B cell (primary cell): ENCODE data around the gene BST2.

ENCODE experiments used
- EZH2 ChIP-seq: IDR thresholded peaks from 2 replicates; pipeline ENCODE4 v1.6.1; 2012; ENCODE audit warnings: borderline replicate concordance, low read depth, mild to moderate bottlenecking, moderate library complexity, low read length; ENCODE audit not compliant: insufficient read depth, poor library complexity, severe bottlenecking
- TF ChIP-seq, protein P1 (sequence below): fragments of 200-600 bp; IDR thresholded peaks from one replicate; pipeline ENCODE4 v1.8.0; 2022; ENCODE audit warnings: antibody characterized with exemption, mild to moderate bottlenecking

DNA sequence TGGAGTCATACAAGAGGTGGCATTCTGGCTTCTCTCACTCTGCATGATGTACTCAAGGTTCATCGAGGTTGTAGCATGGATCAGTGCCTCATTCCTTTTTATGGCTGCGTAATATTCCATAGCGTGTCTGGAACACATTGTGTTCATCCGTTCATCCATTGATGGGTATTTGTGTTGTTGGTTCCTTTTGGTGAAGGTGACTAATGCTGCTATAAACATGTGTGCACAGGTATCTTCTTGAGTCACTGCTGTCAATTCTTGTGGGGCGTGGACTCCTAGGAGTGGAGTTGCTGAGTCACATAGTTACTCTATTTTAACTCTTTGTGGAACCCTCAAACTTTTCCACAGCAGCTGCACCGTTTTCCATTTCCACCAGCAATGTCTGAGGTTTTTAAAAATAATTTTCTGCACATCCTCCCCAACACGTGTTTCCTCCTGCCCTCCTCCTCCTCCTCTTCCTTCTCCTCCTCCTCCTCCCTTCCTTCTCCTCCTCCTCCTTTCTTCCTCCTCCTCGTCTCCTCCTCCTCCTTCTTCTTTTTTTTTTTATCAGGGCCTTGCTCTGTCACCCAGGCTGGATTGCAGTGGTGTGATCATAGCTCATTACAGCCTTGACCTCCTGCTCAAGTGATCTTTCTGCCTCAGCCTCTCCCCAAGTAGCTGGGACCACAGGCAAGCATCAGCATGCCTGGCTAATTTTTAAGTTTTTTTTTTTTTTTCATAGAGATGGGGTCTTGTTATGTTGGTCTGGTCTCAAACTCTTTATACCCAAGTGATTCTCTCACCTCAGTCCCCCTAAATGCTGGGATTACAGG lies 45.0 kb upstream of the BST2 start:
- TF ChIP-seq, protein P1, sequence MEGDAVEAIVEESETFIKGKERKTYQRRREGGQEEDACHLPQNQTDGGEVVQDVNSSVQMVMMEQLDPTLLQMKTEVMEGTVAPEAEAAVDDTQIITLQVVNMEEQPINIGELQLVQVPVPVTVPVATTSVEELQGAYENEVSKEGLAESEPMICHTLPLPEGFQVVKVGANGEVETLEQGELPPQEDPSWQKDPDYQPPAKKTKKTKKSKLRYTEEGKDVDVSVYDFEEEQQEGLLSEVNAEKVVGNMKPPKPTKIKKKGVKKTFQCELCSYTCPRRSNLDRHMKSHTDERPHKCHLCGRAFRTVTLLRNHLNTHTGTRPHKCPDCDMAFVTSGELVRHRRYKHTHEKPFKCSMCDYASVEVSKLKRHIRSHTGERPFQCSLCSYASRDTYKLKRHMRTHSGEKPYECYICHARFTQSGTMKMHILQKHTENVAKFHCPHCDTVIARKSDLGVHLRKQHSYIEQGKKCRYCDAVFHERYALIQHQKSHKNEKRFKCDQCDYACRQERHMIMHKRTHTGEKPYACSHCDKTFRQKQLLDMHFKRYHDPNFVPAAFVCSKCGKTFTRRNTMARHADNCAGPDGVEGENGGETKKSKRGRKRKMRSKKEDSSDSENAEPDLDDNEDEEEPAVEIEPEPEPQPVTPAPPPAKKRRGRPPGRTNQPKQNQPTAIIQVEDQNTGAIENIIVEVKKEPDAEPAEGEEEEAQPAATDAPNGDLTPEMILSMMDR = no peak
- TF ChIP-seq EZH2 = no peak
